Skeletal muscle satellite cell (primary cell): ENCODE data around the gene OR13C3.
"Not testable (repeated sequence)": the region's sequence is repeated elsewhere in the genome, so short reads cannot be mapped to it uniquely, and the experiment has no call there.

Experiments used
- H3K27me3 ChIP-seq: 2 replicates; pipeline ENCODE4 v1.7.0; 2013; ENCODE audit warnings: low read length; ENCODE audit not compliant: control insufficient read depth, insufficient read depth
- H3K36me3 ChIP-seq: 2 replicates; pipeline ENCODE4 v1.7.0; 2013; ENCODE audit warnings: mild to moderate bottlenecking, control low read depth, low read length; ENCODE audit not compliant: insufficient read depth
- H3K4me1 ChIP-seq: 2 replicates; pipeline ENCODE4 v1.7.0; 2013; ENCODE audit warnings: low read length; ENCODE audit not compliant: control insufficient read depth, insufficient read depth
- H3K4me2 ChIP-seq: 2 replicates; pipeline ENCODE4 v1.7.0; 2013; ENCODE audit warnings: mild to moderate bottlenecking, low read length
- H3K4me3 ChIP-seq: 2 replicates; pipeline ENCODE4 v1.7.0; 2013; ENCODE audit warnings: low read length
- H3K9ac ChIP-seq: 2 replicates; pipeline ENCODE4 v1.7.0; 2013; ENCODE audit warnings: mild to moderate bottlenecking, low read depth, low read length, moderate library complexity
- H3K9me3 ChIP-seq: replicated peaks from 2 replicates; pipeline ENCODE4 v1.7.0; 2013; ENCODE audit warnings: mild to moderate bottlenecking, control low read depth, low read length

Gene OR13C3

DNA sequence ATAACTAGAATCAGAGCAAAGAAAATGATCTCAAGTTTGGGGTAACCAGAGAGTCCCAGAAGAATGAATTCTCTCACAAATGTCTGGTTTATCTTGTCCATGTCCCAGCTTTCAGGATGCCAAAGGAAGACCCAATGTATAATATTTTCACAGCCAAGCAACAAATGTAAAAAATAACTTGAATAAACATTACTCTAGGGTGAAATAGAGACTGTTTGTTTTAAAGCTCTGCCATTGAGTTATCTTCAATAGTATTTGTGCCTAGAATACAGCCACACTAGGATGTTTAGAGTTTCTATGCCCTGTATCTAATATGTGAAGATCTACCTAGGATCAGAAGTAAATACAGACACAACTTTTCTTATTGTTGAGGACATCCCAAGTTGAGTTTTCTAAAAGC, 9.5 kb downstream of the OR13C3 start, which contains the start of gene OR13C4:
Gene OR13C4, minus strand, starts transcription at position 101 of the 400 bp plus-strand sequence. Its CDS starts 0 bp downstream, at position 101.
- Histone ChIP-seq H3K27me3 (no peaks in the 10 kb centered on the region), H3K9ac (no peak within 1 kb of the TSS), H3K4me3 (no peak within 1 kb of the TSS), H3K4me2 (no peak within 1 kb of the TSS), H3K9me3 (no peaks in the 10 kb centered on the region), H3K36me3 (no peaks in the 10 kb centered on the region), H3K4me1 (no peaks in the 10 kb centered on the region)

DNA sequence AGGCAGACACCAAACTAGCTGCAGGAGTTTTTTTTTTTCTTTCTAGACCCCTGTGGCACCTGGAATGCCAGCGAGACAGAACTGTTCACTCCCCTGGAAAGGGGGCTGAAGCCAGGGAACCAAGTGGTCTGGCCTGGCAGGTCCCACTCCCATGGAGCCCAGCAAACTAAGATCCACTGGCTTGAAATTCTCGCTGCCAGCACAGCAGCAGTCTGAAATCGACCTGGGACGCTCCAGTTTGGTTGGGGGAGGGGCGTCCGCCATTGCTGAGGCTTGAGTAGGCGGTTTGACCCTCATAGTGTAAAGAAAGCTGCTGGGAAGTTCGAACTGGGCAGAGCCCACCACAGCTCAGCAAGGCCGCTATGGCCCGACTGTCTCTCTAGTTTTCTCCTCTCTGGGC, 16.4 kb downstream of the OR13C3 start:
- not testable (repeated sequence) for H3K9ac ChIP-seq, H3K4me3 ChIP-seq, H3K36me3 ChIP-seq, H3K4me2 ChIP-seq, H3K27me3 ChIP-seq, H3K9me3 ChIP-seq, H3K4me1 ChIP-seq

DNA sequence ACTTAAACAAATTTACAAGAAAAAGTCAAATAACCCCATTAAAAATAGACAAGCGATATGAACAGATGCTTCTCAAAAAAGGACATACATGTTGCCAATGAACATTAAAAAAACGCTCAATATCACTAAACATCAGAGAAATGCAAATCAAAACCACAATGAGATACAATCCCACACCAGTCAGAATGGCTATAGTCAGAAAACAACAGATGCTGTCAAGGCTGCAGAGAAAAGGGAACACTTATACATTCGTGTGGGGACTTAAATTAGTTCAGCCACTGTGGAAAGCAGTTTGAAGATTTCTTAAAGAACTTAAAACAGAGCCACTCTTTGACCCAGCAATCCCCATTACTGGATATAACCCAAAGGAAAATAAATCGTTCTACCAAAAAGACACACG, 21.8 kb downstream of the OR13C3 start:
- Histone ChIP-seq H3K36me3 (no peaks in the 10 kb centered on the region), H3K27me3 (no peaks in the 10 kb centered on the region), H3K4me3 (no peak overlapping the region)

DNA sequence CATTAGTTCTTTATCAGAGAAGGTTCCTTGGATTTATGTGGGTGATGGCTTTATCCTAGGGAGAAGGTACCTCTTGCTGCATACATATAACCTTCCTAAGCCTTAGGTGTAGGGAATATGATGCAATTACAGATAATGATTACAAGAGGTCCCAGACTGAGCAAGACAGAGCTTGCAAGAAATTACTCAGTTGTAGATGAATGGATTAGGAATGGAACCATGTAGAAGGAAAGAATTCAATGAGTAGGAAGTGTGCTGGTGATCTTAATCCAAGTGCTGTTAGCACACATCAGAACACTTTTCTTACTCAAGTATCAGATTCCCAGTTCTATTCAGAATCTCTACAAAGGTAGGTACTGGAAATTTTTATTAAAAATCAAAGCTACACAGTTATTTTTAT, 30.1 kb downstream of the OR13C3 start:
- Histone ChIP-seq H3K36me3 (no peaks in the 10 kb centered on the region), H3K4me2 (no peak overlapping the region), H3K27me3 (no peaks in the 10 kb centered on the region), H3K4me3 (no peak overlapping the region), H3K9ac (no peak overlapping the region), H3K9me3 (no peaks in the 10 kb centered on the region), H3K4me1 (no peaks in the 10 kb centered on the region)

More for the DNA sequence above, 21.8 kb downstream of the OR13C3 start:
- no peaks in the 10 kb centered on the region for H3K4me1 ChIP-seq
- H3K9me3 ChIP-seq = no peaks in the 10 kb centered on the region
- H3K4me2 ChIP-seq = no peak overlapping the region
- no peak overlapping the region for H3K9ac ChIP-seq

DNA sequence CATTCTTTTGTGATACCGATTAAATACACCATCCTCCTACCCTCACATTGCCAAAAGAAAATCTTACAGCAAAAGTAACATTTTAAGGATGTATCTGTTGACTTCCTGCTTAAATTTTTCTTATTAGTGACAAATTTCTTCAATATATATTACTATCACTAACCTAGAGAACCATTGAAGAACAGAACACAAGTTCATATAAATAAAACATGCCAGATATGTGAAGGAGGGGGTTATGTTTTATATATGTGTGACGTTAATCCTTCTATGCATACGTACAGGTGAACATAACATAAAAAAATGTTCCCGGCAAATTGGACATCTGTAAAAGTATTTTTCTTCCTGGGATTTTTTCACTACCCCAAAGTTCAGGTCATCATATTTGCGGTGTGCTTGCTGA, 32.7 kb downstream of the OR13C3 start, which contains the start of gene OR13F1:
Gene OR13F1, plus strand, starts transcription at position 301 of the 400 bp plus-strand sequence. Its CDS starts 0 bp downstream, at position 301.
- no peak within 1 kb of the TSS for H3K4me2 ChIP-seq
- H3K36me3 ChIP-seq = no peaks in the 10 kb centered on the region
- H3K27me3 ChIP-seq = no peaks in the 10 kb centered on the region
- H3K9me3 ChIP-seq = no peaks in the 10 kb centered on the region
- no peaks in the 10 kb centered on the region for H3K4me1 ChIP-seq
- H3K4me3 ChIP-seq = no peak within 1 kb of the TSS
- no peak within 1 kb of the TSS for H3K9ac ChIP-seq

DNA sequence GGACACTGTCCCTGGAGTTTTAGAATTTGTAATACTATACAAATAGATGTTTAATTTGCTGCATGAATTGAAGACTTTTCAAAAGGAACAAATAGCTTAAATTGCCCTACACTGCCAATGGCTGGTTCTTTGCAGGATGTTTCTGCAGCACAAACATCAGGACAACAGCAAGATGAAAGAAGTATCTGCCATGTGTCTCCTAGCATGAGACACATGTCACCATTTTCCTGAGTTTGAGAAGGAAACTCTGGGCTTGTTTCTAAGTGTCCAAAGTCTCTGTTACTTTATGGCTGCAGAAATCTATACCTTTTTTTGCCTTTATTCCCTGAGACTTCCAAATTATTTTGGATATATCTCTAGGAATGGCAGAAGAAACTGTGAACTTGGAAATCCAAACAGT, 33.2 kb downstream of the OR13C3 start:
- Histone ChIP-seq H3K4me2 (no peak overlapping the region), H3K4me1 (no peaks in the 10 kb centered on the region), H3K36me3 (no peaks in the 10 kb centered on the region), H3K27me3 (no peaks in the 10 kb centered on the region), H3K4me3 (no peak overlapping the region), H3K9ac (no peak overlapping the region), H3K9me3 (no peaks in the 10 kb centered on the region)

DNA sequence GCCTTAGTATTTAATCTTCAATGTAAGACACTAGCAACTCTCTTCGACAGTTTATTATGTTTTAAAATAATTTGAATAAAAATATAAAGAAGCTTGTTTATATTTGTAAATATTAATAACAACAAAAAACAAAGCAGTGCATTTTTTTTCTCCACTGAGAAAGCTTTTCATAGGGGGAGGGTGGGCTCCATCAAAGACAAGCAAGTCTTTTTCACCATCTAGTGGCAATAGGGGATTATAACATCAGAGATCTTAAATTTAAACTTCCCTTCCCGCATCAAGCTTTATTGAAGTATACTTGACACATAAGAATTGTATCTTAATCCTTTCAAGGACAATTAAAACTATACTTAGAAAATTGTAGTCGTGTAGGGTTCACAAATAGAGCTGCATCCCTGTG, 41.8 kb downstream of the OR13C3 start:
- Histone ChIP-seq H3K4me3 (no peak overlapping the region), H3K27me3 (no peaks in the 10 kb centered on the region), H3K4me1 (no peaks in the 10 kb centered on the region), H3K9me3 (no peaks in the 10 kb centered on the region), H3K4me2 (no peak overlapping the region), H3K36me3 (no peaks in the 10 kb centered on the region), H3K9ac (no peak overlapping the region)
